SK-N-SH (cell line): ENCODE results near the gene GPR15. TPM values are rescaled to one million over a fixed set of nuclear protein-coding genes. Genes with fewer than 3 reads are reported as not detected.

Source experiments
- CTCF ChIA-PET: fragments of 300-600, 350-600 bp; formaldehyde crosslinking; extraction: SDS; loops from one replicate; lab custom pipeline; 2021; lab: Yijun Ruan, JAX
- POLR2A ChIA-PET: fragments of 350-600 bp; sonication (Branson Sonifier 250); formaldehyde crosslinking; extraction: SDS; loops from one replicate; lab custom pipeline; 2020; ENCODE audit warnings: antibody characterized with exemption, inconsistent platforms; lab: Yijun Ruan, JAX
- DNase-seq: peaks from one replicate; pipeline ENCODE4 v3.0.0; 2012
- H2AFZ ChIP-seq: fragments of 200-600 bp; sonication (generic); 2 replicates; pipeline ENCODE4 v1.8.1; 2016; ENCODE audit warnings: antibody characterized with exemption, mild to moderate bottlenecking, low read depth
- H3F3A ChIP-seq: fragments of 200-600 bp; sonication (generic); replicated peaks from 2 replicates; pipeline ENCODE3; 2016; ENCODE audit warnings: antibody characterized with exemption, mild to moderate bottlenecking; ENCODE audit not compliant: insufficient read depth
- H3K27ac ChIP-seq, 2 experiments: fragments of 200-500 bp in 1 of 2; fragments of 200-600 bp in 1 of 2; sonication (Bioruptor generic) in 1 of 2; sonication (generic), shearing (Covaris generic) in 1 of 2; 2 replicates each; pipeline versions ENCODE4 v1.5.1 to v1.6.1; 2014 to 2016; ENCODE audit warnings: low read depth in 2 of 2, inconsistent platforms in 1 of 2, low read length in 1 of 2, mild to moderate bottlenecking in 1 of 2, mixed read lengths in 1 of 2
- H3K27me3 ChIP-seq: fragments of 200-600 bp; sonication (generic), shearing (Covaris generic); 2 replicates; pipeline ENCODE4 v1.6.1; 2016; ENCODE audit warnings: mixed run types; ENCODE audit not compliant: insufficient read depth
- H3K36me3 ChIP-seq, 2 experiments: fragments of 200-500 bp in 1 of 2; fragments of 200-600 bp in 1 of 2; sonication (Bioruptor generic) in 1 of 2; sonication (generic) in 1 of 2; replicated peaks in 1 of 2; 2 replicates each; pipeline versions ENCODE3 to v1.5.1; 2014 to 2016; ENCODE audit warnings: low read length in 1 of 2, mild to moderate bottlenecking in 1 of 2; ENCODE audit not compliant: insufficient read depth in 2 of 2, control insufficient read depth in 1 of 2
- H3K4me1 ChIP-seq, 2 experiments: fragments of 200-500 bp in 1 of 2; fragments of 200-600 bp in 1 of 2; sonication (Bioruptor generic) in 1 of 2; sonication (generic), shearing (Covaris generic) in 1 of 2; 2 replicates each; pipeline versions ENCODE4 v1.5.1 to v1.6.1; 2014 to 2016; ENCODE audit warnings: low read depth in 1 of 2, low read length in 1 of 2, mixed run types in 1 of 2; ENCODE audit not compliant: insufficient read depth in 2 of 2, control insufficient read depth in 1 of 2
- H3K4me2 ChIP-seq: fragments of 200-600 bp; sonication (generic), shearing (Covaris generic); 2 replicates; pipeline ENCODE4 v1.6.1; 2017; ENCODE audit warnings: mixed run types
- H3K4me3 ChIP-seq, 2 experiments: fragments of 200-500 bp in 1 of 2; fragments of 200-600 bp in 1 of 2; sonication (Bioruptor generic) in 1 of 2; sonication (generic), shearing (Covaris generic) in 1 of 2; 2 replicates each; pipeline versions ENCODE4 v1.5.1 to v1.8.1; 2014 to 2016; ENCODE audit warnings: low read depth in 2 of 2, inconsistent platforms in 1 of 2, low read length in 1 of 2, mild to moderate bottlenecking in 1 of 2, mixed read lengths in 1 of 2, moderate library complexity in 1 of 2
- H3K79me2 ChIP-seq: fragments of 200-600 bp; sonication (generic); 2 replicates; pipeline ENCODE4 v1.8.1; 2017; ENCODE audit warnings: mild to moderate bottlenecking; ENCODE audit not compliant: insufficient read depth
- H3K9ac ChIP-seq: fragments of 200-600 bp; sonication (generic); 2 replicates; pipeline ENCODE4 v1.6.1; 2017; ENCODE audit warnings: mixed run types
- H3K9me2 ChIP-seq: fragments of 200-600 bp; sonication (generic); 2 replicates; pipeline ENCODE4 v1.6.1; 2017; ENCODE audit warnings: mixed run types
- H3K9me3 ChIP-seq: fragments of 200-600 bp; sonication (generic); 2 replicates; pipeline ENCODE4 v1.6.1; 2017; ENCODE audit warnings: mixed run types, mild to moderate bottlenecking, moderate library complexity
- H4K20me1 ChIP-seq: fragments of 200-600 bp; sonication (generic); 2 replicates; pipeline ENCODE4 v1.6.1; 2017; ENCODE audit warnings: mild to moderate bottlenecking, mixed run types; ENCODE audit not compliant: insufficient read depth
- CHD2 ChIP-seq: fragments of 150-350 bp; IDR thresholded peaks from 2 replicates; pipeline ENCODE4 v1.6.1; 2018; ENCODE audit warnings: low read length; ENCODE audit not compliant: partially characterized antibody
- EZH2phosphoT487 ChIP-seq: fragments of 200-600 bp; sonication (generic); IDR thresholded peaks from 2 replicates; pipeline ENCODE4 v1.6.1; 2017; ENCODE audit warnings: low read depth, mixed run types, mild to moderate bottlenecking, antibody characterized with exemption, moderate library complexity, borderline replicate concordance
- FOXJ3 ChIP-seq: sonication (generic); formaldehyde crosslinking; IDR thresholded peaks from 2 replicates; pipeline ENCODE4 v1.5.1; 2020; ENCODE audit warnings: mild to moderate bottlenecking, missing genetic modification reagents
- FOXM1 ChIP-seq: IDR thresholded peaks from 2 replicates; pipeline ENCODE4 v1.4.0; 2012; ENCODE audit warnings: low read depth, mild to moderate bottlenecking
- GABPA ChIP-seq: IDR thresholded peaks from 2 replicates; pipeline ENCODE4 v1.4.0; 2012; ENCODE audit warnings: low read depth, mild to moderate bottlenecking
- GATA2 ChIP-seq: sonication (generic); formaldehyde crosslinking; IDR thresholded peaks from 2 replicates; pipeline ENCODE4 v1.5.0; 2020; ENCODE audit warnings: mild to moderate bottlenecking, missing genetic modification reagents
- MEF2A ChIP-seq: IDR thresholded peaks from 2 replicates; pipeline ENCODE4 v1.4.0; 2012; ENCODE audit warnings: low read depth, borderline replicate concordance
- MXI1 ChIP-seq: IDR thresholded peaks from 2 replicates; pipeline ENCODE4 v1.6.1; 2012; ENCODE audit warnings: mild to moderate bottlenecking, low read depth, low read length, improper control_type of control experiment
- NFIC ChIP-seq: IDR thresholded peaks from 2 replicates; pipeline ENCODE4 v1.4.0; 2012; ENCODE audit warnings: borderline replicate concordance
- POLR2AphosphoS5 ChIP-seq: IDR thresholded peaks from 2 replicates; pipeline ENCODE4 v1.6.1; 2012; ENCODE audit warnings: low read depth, low read length
- RAD21 ChIP-seq: IDR thresholded peaks from 2 replicates; pipeline ENCODE4 v1.6.1; 2012; ENCODE audit warnings: mild to moderate bottlenecking, low read length
- RCOR1 ChIP-seq: fragments of 150-350 bp; IDR thresholded peaks from 2 replicates; pipeline ENCODE4 v1.6.1; 2017; ENCODE audit warnings: antibody characterized with exemption, low read length
- RXRA ChIP-seq: IDR thresholded peaks from 2 replicates; pipeline ENCODE4 v1.4.0; 2012; ENCODE audit warnings: low read depth, mild to moderate bottlenecking, borderline replicate concordance
- SMC3 ChIP-seq: IDR thresholded peaks from 2 replicates; pipeline ENCODE4 v1.6.1; 2012; ENCODE audit warnings: low read depth, low read length, improper control_type of control experiment
- TAF1 ChIP-seq: IDR thresholded peaks from 2 replicates; pipeline ENCODE4 v1.6.1; 2012; ENCODE audit warnings: low read depth, mild to moderate bottlenecking, low read length, moderate library complexity, borderline replicate concordance
- YY1 ChIP-seq: IDR thresholded peaks from 2 replicates; pipeline ENCODE4 v1.4.0; 2012; ENCODE audit warnings: low read depth, mild to moderate bottlenecking
- WGBS: methylation state at CpG from one replicate; pipeline ENCODE4 v1.1.6; 2017; ENCODE audit warnings: low lambda C conversion rate; 5-methylcytosine and 5-hydroxymethylcytosine counted together
- polyA plus RNA-seq, 3 experiments: library from polyadenylated mRNA; depleted of rRNA; stranded (reverse); fragments of >200 nt; gene quantifications; 2 replicates each; pipeline ENCODE4 v1.2.3, GENCODE V29; 2012
- TF ChIP-seq, protein P1 (sequence below): IDR thresholded peaks from 2 replicates; pipeline ENCODE4 v1.4.0; 2012; ENCODE audit warnings: low read depth
- TF ChIP-seq, protein P2 (sequence below): fragments of 150-350 bp; IDR thresholded peaks from 2 replicates; pipeline ENCODE4 v1.6.1; 2016; ENCODE audit warnings: mild to moderate bottlenecking, low read depth, low read length
- TF ChIP-seq, protein P3 (sequence below): IDR thresholded peaks from 2 replicates; pipeline ENCODE4 v1.4.0; 2012; ENCODE audit warnings: low read depth, borderline replicate concordance
- TF ChIP-seq, protein P4 (sequence below): fragments of 150-350 bp; IDR thresholded peaks from 2 replicates; pipeline ENCODE4 v1.6.1; 2017; ENCODE audit warnings: antibody characterized with exemption, low read length, low read depth, borderline replicate concordance

The GPR15 gene
- polyA plus RNA-seq, 1 of the 3 experiments (the other 2 are of a cell fraction), result not detected

DNA sequence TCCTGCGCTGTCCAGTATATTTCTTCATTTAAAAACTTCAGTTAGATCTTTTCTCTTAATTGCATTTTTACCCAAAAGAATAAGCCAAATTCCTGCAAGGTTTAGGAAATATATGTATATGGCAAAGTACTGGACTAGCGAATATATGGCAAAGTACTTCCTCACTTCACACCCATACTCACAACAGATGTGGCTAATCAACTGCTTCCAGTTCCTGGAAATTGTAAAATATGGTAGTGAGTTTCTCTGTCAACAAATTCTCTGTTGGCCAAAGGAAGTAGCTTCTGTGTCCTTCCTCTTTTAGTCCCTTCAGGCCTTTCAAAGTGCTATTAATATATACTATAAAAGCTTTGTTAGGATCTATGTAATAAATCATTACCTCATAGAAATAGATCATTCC is 22.0 kb downstream of the GPR15 start (continued):
- TF ChIP-seq YY1, result no peak
- TF ChIP-seq RCOR1, result no peak
- no peak for TF ChIP-seq NFIC

DNA sequence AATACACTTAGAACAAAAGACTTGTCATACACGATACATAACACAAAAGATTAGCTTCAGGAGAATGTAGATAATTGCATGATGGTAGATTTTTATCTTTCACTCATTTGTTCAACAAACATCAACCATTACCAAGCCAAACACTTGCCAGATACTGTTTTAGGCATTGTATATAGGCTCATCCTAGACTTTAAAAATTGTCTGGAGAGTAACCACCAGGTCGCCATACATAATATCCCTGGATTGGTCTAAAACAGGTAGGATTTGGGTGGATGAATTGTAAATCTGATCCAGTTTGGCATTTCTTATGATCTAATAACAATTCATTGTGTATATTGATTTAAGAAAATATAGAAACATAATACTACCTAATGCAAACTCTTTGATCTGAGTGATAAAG is 22.8 kb downstream of the GPR15 start:
- TF ChIP-seq SMC3 (no peak), FOXM1 (no peak)
- TF ChIP-seq, protein P1, sequence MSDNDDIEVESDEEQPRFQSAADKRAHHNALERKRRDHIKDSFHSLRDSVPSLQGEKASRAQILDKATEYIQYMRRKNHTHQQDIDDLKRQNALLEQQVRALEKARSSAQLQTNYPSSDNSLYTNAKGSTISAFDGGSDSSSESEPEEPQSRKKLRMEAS, result no peak
- Histone ChIP-seq H2AFZ (no peak overlapping the region), H3K9me3 (no peaks in the 10 kb centered on the region), H3K27me3 (peaks cover 2% of the 10 kb centered on the region), H3K9me2 (no peaks in the 10 kb centered on the region), H3K4me2 (no peak overlapping the region), H4K20me1 (no peaks in the 10 kb centered on the region), H3F3A (no peaks in the 10 kb centered on the region), H3K4me1 (no peaks in the 10 kb centered on the region), H3K79me2 (no peaks in the 10 kb centered on the region), H3K9ac (no peak overlapping the region), H3K36me3 (no peaks in the 10 kb centered on the region), H3K27ac (no peak overlapping the region), H3K4me3 (no peak overlapping the region)
- WGBS, result 8% methylated on average over 2 of the region's 2 CpGs
- no peak for DNase-seq
- ChIA-PET CTCF (no interaction called here), POLR2A (no interaction called here)

DNA sequence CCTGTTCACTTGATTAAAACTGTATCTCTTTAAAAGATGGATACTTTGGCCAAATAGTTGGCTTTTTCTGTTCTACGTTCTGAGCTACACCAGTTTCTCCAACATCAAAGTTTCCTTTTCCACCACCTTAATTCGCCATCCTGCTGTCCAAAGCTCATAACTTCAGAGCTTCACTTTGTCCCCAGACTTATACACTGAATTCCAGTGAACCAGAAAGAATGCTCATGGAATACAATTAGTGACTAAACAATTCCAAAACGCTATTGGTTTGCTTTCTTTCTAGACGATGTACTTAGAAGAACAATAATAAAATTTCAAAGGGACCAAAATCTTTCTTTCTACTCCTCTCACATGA is 23.2 kb downstream of the GPR15 start:
- H3F3A ChIP-seq, result no peaks in the 10 kb centered on the region
- no peaks in the 10 kb centered on the region for H4K20me1 ChIP-seq
- no peak overlapping the region for H3K27ac ChIP-seq
- no peaks in the 10 kb centered on the region for H3K9me2 ChIP-seq
- no peaks in the 10 kb centered on the region for H3K9me3 ChIP-seq
- H3K79me2 ChIP-seq, result no peaks in the 10 kb centered on the region
- H2AFZ ChIP-seq, result no peak overlapping the region
- no peak overlapping the region for H3K4me2 ChIP-seq
- H3K27me3 ChIP-seq, result no peaks in the 10 kb centered on the region; the same call in 1 of the 2 replicates
- CTCF ChIA-PET, result no interaction called here
- no peak overlapping the region for H3K4me3 ChIP-seq
- TF ChIP-seq FOXM1 (no peak), GATA2 (CRISPR knock-in tag) (no peak), GABPA (no peak), NFIC (no peak), YY1 (no peak), RAD21 (no peak), MEF2A (no peak), FOXJ3 (CRISPR knock-in tag) (no peak), SMC3 (no peak), POLR2AphosphoS5 (no peak), TAF1 (no peak), MXI1 (no peak), EZH2phosphoT487 (no peak), RXRA (no peak), CHD2 (no peak), RCOR1 (no peak)
- TF ChIP-seq, protein P2, sequence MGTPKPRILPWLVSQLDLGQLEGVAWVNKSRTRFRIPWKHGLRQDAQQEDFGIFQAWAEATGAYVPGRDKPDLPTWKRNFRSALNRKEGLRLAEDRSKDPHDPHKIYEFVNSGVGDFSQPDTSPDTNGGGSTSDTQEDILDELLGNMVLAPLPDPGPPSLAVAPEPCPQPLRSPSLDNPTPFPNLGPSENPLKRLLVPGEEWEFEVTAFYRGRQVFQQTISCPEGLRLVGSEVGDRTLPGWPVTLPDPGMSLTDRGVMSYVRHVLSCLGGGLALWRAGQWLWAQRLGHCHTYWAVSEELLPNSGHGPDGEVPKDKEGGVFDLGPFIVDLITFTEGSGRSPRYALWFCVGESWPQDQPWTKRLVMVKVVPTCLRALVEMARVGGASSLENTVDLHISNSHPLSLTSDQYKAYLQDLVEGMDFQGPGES, result no peak
- TF ChIP-seq, protein P3, sequence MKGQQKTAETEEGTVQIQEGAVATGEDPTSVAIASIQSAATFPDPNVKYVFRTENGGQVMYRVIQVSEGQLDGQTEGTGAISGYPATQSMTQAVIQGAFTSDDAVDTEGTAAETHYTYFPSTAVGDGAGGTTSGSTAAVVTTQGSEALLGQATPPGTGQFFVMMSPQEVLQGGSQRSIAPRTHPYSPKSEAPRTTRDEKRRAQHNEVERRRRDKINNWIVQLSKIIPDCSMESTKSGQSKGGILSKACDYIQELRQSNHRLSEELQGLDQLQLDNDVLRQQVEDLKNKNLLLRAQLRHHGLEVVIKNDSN, result no peak
- TF ChIP-seq, protein P1, result no peak
- TF ChIP-seq, protein P4, sequence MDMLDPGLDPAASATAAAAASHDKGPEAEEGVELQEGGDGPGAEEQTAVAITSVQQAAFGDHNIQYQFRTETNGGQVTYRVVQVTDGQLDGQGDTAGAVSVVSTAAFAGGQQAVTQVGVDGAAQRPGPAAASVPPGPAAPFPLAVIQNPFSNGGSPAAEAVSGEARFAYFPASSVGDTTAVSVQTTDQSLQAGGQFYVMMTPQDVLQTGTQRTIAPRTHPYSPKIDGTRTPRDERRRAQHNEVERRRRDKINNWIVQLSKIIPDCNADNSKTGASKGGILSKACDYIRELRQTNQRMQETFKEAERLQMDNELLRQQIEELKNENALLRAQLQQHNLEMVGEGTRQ, result no peak
- TF ChIP-seq, all 33 proteins: peak for 0
- H3K36me3 ChIP-seq, result no peaks in the 10 kb centered on the region
- POLR2A ChIA-PET, result no interaction called here
- DNase-seq, result no peak
- no peak overlapping the region for H3K9ac ChIP-seq
- no peaks in the 10 kb centered on the region for H3K4me1 ChIP-seq
- 26% methylated on average over 4 of the region's 4 CpGs for WGBS
